GM21737 (cell line): ENCODE data around the gene LCE1E.

Experiments
- ATAC-seq: cut with Tn5 transposase; IDR thresholded peaks from one replicate; pipeline ENCODE4 v1.9.1; 2021; ENCODE audit warnings: mild to moderate bottlenecking, moderate library complexity; ENCODE audit not compliant: unreplicated experiment

Gene LCE1E

GRCh38 chr1:152786077-152786476, at the start of gene LCE1E:
TSS of gene LCE1E (plus strand) at chr1:152786257. CDS start at chr1:152787300, 1,043 bp downstream.
- ATAC-seq = no peak

GRCh38 chr1:152737997-152738396, 48.1 kb upstream of the LCE1E start:
- no peak for ATAC-seq

- no peak for ATAC-seq
These were observed 46.2 kb upstream of the LCE1E start for GRCh38 chr1:152739841-152740240.

- ATAC-seq = no peak
These were observed 44.4 kb upstream of the LCE1E start for GRCh38 chr1:152741656-152742055.

GRCh38 chr1:152743371-152744145, 42.5 kb upstream of the LCE1E start:
- no peak for ATAC-seq

GRCh38 chr1:152745289-152745704, 40.8 kb upstream of the LCE1E start:
- ATAC-seq = no peak

GRCh38 chr1:152745765-152746444, 40.2 kb upstream of the LCE1E start:
- no peak for ATAC-seq

- ATAC-seq = no peak
These were observed 38.2 kb upstream of the LCE1E start for GRCh38 chr1:152747831-152748230.

- no peak for ATAC-seq
These were observed 33.8 kb upstream of the LCE1E start for GRCh38 chr1:152752225-152752624.

- ATAC-seq = no peak
These were observed 32.5 kb upstream of the LCE1E start for GRCh38 chr1:152753586-152753985.

GRCh38 chr1:152756872-152757271, 29.2 kb upstream of the LCE1E start:
- ATAC-seq = no peak

GRCh38 chr1:152757747-152758146, 28.3 kb upstream of the LCE1E start, which contains the start of gene KPRP:
TSS of gene KPRP (plus strand) at chr1:152758025. CDS start at chr1:152759589, 1,564 bp downstream.
- no peak for ATAC-seq

GRCh38 chr1:152758636-152759035, 27.4 kb upstream of the LCE1E start:
- no peak for ATAC-seq

- ATAC-seq = no peak
These were observed 26.4 kb upstream of the LCE1E start for GRCh38 chr1:152759453-152760173.

GRCh38 chr1:152760551-152761190, 25.4 kb upstream of the LCE1E start:
- no peak for ATAC-seq

GRCh38 chr1:152761609-152762213, 24.3 kb upstream of the LCE1E start:
- ATAC-seq = no peak

GRCh38 chr1:152768847-152769533, 17.1 kb upstream of the LCE1E start:
- ATAC-seq = no peak

GRCh38 chr1:152770411-152770810, 15.6 kb upstream of the LCE1E start:
- no peak for ATAC-seq

- ATAC-seq = no peak
These were observed 11.2 kb upstream of the LCE1E start, which contains the start of gene LCE1F for GRCh38 chr1:152774875-152775274. TSS of gene LCE1F (plus strand) at chr1:152775140. CDS start at chr1:152776372, 1,232 bp downstream.

GRCh38 chr1:152776361-152776760, 9.7 kb upstream of the LCE1E start:
- no peak for ATAC-seq
